Endothelial cell (in vitro differentiated cells): ENCODE results near the gene NOLC1. TPM values are rescaled to one million over a fixed set of nuclear protein-coding genes. Genes with fewer than 3 reads are reported as not detected.

ENCODE experiments used
- DNase-seq: peaks from one replicate; pipeline ENCODE4 v3.0.0; 2021; ENCODE audit warnings: low spot score
- H3K27ac Mint-ChIP-seq: one replicate; pipeline ENCODE4 v1.8.0; 2021; ENCODE audit warnings: mixed read lengths, inconsistent platforms; ENCODE audit not compliant: unreplicated experiment
- H3K27me3 Mint-ChIP-seq: one replicate; pipeline ENCODE4 v1.8.0; 2021; ENCODE audit warnings: mild to moderate bottlenecking, moderate library complexity, mixed read lengths, inconsistent platforms; ENCODE audit not compliant: unreplicated experiment
- H3K36me3 Mint-ChIP-seq: one replicate; pipeline ENCODE4 v1.8.0; 2021; ENCODE audit warnings: mild to moderate bottlenecking, low read depth, mixed read lengths, inconsistent platforms; ENCODE audit not compliant: unreplicated experiment
- H3K4me1 Mint-ChIP-seq: one replicate; pipeline ENCODE4 v1.8.0; 2021; ENCODE audit warnings: mild to moderate bottlenecking, mixed read lengths, inconsistent platforms; ENCODE audit not compliant: unreplicated experiment
- H3K4me3 Mint-ChIP-seq: one replicate; pipeline ENCODE4 v1.8.0; 2021; ENCODE audit warnings: mild to moderate bottlenecking, mixed read lengths, inconsistent platforms; ENCODE audit not compliant: unreplicated experiment
- H3K9me3 Mint-ChIP-seq: one replicate; pipeline ENCODE4 v1.8.0; 2021; ENCODE audit warnings: mixed read lengths, inconsistent platforms; ENCODE audit not compliant: unreplicated experiment
- total RNA-seq: library from RNA; stranded (reverse); fragmentation: NEBNext Ultra II Directional; extraction: Animal tissue kit (Norgen Biotek cat#: 25700); gene quantifications from one replicate; pipeline ENCODE4 v1.2.1, GENCODE V29; 2021; ENCODE audit not compliant: unreplicated experiment
- TF ChIP-seq, protein P1 (sequence below): fragments of 200-600 bp; sonication (generic); IDR thresholded peaks from one replicate; pipeline ENCODE4 v1.5.0; 2021; ENCODE audit warnings: antibody characterized with exemption; ENCODE audit not compliant: unreplicated experiment

The NOLC1 gene
- total RNA-seq, 1 donor from 2014 or later = 43.2 TPM

DNA sequence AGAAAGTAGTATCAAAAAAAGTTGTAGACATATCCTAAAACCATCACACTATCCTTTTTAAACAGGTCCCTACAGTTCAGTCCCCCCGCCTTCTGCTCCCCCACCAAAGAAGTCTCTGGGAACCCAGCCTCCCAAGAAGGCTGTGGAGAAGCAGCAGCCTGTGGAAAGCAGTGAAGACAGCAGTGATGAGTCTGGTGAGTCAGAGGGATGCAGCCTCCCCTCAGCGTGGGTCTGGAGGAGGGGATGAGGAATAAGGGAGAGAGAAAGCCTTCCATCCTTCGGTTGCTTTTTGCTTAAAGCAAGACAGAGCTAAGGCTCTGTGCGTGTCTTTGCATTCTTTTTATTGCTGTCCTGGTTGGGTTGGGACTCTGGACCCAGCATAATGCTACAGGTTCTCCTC lies 7.6 kb downstream of the NOLC1 start:
- no peak for DNase-seq
- Mint-ChIP-seq H3K27me3 (peaks cover 3% of the 10 kb centered on the region), H3K27ac (no peak overlapping the region), H3K36me3 (peaks cover 39% of the 10 kb centered on the region), H3K4me1 (no peaks in the 10 kb centered on the region), H3K4me3 (no peak overlapping the region), H3K9me3 (no peaks in the 10 kb centered on the region)
- TF ChIP-seq, protein P1, sequence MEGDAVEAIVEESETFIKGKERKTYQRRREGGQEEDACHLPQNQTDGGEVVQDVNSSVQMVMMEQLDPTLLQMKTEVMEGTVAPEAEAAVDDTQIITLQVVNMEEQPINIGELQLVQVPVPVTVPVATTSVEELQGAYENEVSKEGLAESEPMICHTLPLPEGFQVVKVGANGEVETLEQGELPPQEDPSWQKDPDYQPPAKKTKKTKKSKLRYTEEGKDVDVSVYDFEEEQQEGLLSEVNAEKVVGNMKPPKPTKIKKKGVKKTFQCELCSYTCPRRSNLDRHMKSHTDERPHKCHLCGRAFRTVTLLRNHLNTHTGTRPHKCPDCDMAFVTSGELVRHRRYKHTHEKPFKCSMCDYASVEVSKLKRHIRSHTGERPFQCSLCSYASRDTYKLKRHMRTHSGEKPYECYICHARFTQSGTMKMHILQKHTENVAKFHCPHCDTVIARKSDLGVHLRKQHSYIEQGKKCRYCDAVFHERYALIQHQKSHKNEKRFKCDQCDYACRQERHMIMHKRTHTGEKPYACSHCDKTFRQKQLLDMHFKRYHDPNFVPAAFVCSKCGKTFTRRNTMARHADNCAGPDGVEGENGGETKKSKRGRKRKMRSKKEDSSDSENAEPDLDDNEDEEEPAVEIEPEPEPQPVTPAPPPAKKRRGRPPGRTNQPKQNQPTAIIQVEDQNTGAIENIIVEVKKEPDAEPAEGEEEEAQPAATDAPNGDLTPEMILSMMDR = no peak

DNA sequence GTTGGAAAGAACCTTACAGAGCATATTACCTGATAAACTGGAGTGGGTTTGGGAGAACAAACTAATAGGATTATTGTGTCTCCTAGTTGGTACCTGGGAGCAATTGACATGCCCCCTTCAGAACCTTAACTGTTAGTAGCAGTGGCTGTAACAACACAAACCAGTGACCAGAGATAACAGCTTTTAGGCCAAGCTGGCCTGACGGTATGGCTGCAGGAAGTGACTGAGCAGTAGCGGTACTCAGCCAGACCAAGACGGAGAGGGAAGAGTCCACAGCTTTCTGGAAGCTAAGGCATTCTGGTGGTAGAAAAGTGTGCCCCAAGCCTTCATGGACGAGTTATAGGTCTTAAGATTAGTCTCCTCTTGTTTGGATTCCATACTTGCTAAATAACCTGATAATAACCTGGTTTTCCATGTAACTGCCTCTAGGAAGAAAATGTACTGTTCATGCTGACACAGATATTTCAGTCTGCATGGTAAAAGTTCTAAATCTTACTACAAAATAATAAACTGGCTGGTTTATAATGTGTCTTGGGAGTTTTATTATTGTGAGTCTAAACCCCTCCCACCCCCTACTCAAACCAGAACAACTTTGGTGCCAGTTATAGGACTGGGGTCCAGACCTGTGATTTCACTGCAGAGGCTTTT lies 11.3 kb downstream of the NOLC1 start:
- H3K4me3 Mint-ChIP-seq = no peak overlapping the region
- TF ChIP-seq, protein P1 = no peak
- DNase-seq = no peak
- no peaks in the 10 kb centered on the region for H3K27me3 Mint-ChIP-seq
- H3K27ac Mint-ChIP-seq = no peak overlapping the region
- no peaks in the 10 kb centered on the region for H3K4me1 Mint-ChIP-seq
- H3K36me3 Mint-ChIP-seq = peaks cover 32% of the 10 kb centered on the region
- H3K9me3 Mint-ChIP-seq = no peaks in the 10 kb centered on the region

DNA sequence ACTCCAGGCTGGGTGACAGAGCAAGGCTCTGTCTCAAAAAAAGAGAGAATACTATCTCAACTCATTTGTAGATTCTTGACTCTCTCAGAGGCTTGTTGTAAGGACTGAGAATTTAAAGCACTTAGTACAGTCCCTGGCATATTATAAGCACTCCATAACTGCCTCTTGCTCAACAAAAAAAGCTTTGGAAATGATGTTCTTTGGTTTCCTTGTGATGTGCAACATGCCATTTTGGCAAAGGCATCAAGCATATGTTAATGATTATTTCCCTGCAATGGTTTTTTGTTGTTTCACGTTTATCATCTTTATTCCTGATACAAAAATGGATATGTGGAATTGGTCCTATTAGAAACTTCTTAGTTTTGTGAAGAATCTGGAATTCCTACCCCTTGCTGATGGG lies 15.7 kb downstream of the NOLC1 start:
- TF ChIP-seq, protein P1 = no peak
- H3K36me3 Mint-ChIP-seq = peaks cover 5% of the 10 kb centered on the region
- H3K27me3 Mint-ChIP-seq = no peaks in the 10 kb centered on the region
- H3K4me3 Mint-ChIP-seq = no peak overlapping the region
- no peaks in the 10 kb centered on the region for H3K9me3 Mint-ChIP-seq
- no peak for DNase-seq
- H3K27ac Mint-ChIP-seq = no peak overlapping the region
- no peaks in the 10 kb centered on the region for H3K4me1 Mint-ChIP-seq

DNA sequence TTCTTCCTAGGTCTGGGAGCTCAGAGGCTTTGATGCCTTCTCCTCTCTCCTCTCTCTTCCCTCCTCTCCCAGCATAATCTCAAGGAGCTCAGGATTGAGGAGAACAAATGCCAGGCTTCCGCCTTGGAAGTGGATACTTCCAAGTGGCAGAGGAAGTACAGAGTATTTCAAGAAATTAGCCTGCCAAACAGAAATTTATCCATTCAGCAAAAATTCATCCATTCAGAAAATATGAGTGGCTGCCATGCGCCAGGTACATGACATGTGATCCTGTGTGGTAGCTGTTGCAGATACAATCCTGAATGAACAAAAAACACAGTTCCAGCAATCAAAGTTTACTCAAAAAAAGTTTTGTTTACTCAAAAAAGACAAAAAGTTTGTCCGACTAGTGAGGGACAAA lies 18.4 kb downstream of the NOLC1 start:
- H3K36me3 Mint-ChIP-seq = no peaks in the 10 kb centered on the region
- no peak overlapping the region for H3K27ac Mint-ChIP-seq
- no peak for DNase-seq
- no peaks in the 10 kb centered on the region for H3K9me3 Mint-ChIP-seq
- TF ChIP-seq, protein P1 = no peak
- no peaks in the 10 kb centered on the region for H3K4me1 Mint-ChIP-seq
- no peak overlapping the region for H3K4me3 Mint-ChIP-seq
- H3K27me3 Mint-ChIP-seq = no peaks in the 10 kb centered on the region

DNA sequence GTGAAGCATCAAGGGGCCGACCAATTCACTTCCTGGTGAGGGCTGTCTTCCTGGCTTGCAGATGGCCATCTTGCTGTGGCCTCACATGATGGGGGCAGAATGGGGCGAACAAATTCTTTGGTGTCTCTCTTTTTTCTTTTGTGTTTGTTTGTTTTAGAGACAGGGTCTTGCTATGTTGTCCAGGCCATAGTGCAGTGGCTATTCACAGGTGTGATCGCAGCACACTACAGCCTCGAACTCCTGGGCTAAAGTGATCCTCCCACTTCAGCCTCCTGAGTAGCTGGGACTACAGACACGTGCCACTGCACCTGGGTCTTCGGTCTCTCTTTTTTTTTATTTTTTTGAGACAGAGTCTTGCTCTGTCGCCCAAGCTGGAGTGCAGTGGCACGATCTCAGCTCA lies 20.1 kb downstream of the NOLC1 start:
- Mint-ChIP-seq H3K27ac (no peak overlapping the region), H3K4me1 (no peaks in the 10 kb centered on the region), H3K4me3 (no peak overlapping the region), H3K9me3 (no peaks in the 10 kb centered on the region), H3K36me3 (no peaks in the 10 kb centered on the region), H3K27me3 (peaks cover 3% of the 10 kb centered on the region)
- no peak for DNase-seq
- TF ChIP-seq, protein P1 = no peak
